ENCODE measurements around the gene S1PR5. TPM values are rescaled to one million over a fixed set of nuclear protein-coding genes. Genes with fewer than 3 reads are reported as not detected.

Gene S1PR5
- polyA plus RNA-seq, 3 donors = 0.18 to 0.46 TPM; not detected in 1

DNA sequence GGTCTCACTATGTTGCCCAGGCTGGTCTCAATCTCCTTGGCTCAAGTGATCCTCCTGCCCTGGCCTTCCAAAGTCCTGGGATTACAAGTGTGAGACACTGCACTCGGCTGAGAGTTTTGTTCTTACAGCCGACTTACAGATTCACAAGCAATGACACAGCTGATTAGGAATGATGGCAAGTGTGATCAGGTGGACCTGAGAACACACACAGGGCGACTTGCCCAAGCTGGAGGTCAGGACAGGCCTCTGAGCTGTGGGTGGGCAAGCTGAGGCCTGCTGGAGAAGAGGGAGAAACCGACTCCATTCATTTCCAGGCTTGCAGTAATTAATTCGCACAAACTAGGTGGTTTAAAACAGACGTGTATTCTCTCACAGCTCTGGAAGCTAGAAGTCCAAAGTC lies 18.4 kb upstream of the S1PR5 start:
- Histone ChIP-seq H3K36me3 (replicated peaks in 1 of 2; ENCODE audit: control insufficient read depth in 1 of 2, insufficient read depth in 2 of 2, low read length in 2 of 2) (no peaks in the 10 kb centered on the region), H3K9me3 (replicated peaks in 1 of 2; ENCODE audit: control insufficient read depth in 1 of 2, insufficient read depth in 1 of 2, low read length in 2 of 2) (peaks cover 0 to 5% of the 10 kb centered on the region in 2 donors), H3K79me2 (ENCODE audit: insufficient read depth, low read length) (no peaks in the 10 kb centered on the region), H2AFZ (ENCODE audit: insufficient read depth, low read depth, low read length, poor library complexity, severe bottlenecking) (no peak overlapping the region), H3K4me2 (replicated peaks; ENCODE audit: extremely low read depth, low read length, poor library complexity, severe bottlenecking) (no peak overlapping the region), H3K27ac (ENCODE audit: low read depth in 1 of 2, low read length in 2 of 2) (no peak overlapping the region), H3K9ac (ENCODE audit: insufficient read depth, low read length, poor library complexity, severe bottlenecking) (no peak overlapping the region), H3K4me3 (replicated peaks in 1 of 3; ENCODE audit: low read depth in 2 of 3, low read length in 3 of 3) (no peak overlapping the region), H3K4me1 (ENCODE audit: control insufficient read depth in 1 of 2, insufficient read depth in 2 of 2, low read length in 2 of 2) (peaks cover 12 to 20% of the 10 kb centered on the region in 2 donors), H3K27me3 (ENCODE audit: control insufficient read depth in 2 of 2, insufficient read depth in 2 of 2, low read length in 2 of 2) (peaks cover 0 to 5% of the 10 kb centered on the region in 2 donors), H4K20me1 (ENCODE audit: insufficient read depth, low read length) (no peaks in the 10 kb centered on the region)
- TF ChIP-seq, protein P1, sequence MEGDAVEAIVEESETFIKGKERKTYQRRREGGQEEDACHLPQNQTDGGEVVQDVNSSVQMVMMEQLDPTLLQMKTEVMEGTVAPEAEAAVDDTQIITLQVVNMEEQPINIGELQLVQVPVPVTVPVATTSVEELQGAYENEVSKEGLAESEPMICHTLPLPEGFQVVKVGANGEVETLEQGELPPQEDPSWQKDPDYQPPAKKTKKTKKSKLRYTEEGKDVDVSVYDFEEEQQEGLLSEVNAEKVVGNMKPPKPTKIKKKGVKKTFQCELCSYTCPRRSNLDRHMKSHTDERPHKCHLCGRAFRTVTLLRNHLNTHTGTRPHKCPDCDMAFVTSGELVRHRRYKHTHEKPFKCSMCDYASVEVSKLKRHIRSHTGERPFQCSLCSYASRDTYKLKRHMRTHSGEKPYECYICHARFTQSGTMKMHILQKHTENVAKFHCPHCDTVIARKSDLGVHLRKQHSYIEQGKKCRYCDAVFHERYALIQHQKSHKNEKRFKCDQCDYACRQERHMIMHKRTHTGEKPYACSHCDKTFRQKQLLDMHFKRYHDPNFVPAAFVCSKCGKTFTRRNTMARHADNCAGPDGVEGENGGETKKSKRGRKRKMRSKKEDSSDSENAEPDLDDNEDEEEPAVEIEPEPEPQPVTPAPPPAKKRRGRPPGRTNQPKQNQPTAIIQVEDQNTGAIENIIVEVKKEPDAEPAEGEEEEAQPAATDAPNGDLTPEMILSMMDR (IDR thresholded peaks at IDR 0.05) = no peak
- Mint-ChIP-seq H3K9me3 (peaks cover 0 to 8% (median 5%) of the 10 kb centered on the region in 7 donors), H3K36me3 (no peaks in the 10 kb centered on the region), H3K4me3 (no peak overlapping the region), H3K4me1 (peaks cover 16% of the 10 kb centered on the region), H3K27ac (no peak overlapping the region), H3K27me3 (ENCODE audit: low read depth in 3 of 3) (peaks cover 6 to 24% (median 16%) of the 10 kb centered on the region in 3 donors)
- intact Hi-C loops (cut with micrococcal nuclease) = no loop called here
- 92% methylated on average over 3 of the region's 6 CpGs for WGBS (ENCODE audit: insufficient coverage)
- DNase-seq = no peak

DNA sequence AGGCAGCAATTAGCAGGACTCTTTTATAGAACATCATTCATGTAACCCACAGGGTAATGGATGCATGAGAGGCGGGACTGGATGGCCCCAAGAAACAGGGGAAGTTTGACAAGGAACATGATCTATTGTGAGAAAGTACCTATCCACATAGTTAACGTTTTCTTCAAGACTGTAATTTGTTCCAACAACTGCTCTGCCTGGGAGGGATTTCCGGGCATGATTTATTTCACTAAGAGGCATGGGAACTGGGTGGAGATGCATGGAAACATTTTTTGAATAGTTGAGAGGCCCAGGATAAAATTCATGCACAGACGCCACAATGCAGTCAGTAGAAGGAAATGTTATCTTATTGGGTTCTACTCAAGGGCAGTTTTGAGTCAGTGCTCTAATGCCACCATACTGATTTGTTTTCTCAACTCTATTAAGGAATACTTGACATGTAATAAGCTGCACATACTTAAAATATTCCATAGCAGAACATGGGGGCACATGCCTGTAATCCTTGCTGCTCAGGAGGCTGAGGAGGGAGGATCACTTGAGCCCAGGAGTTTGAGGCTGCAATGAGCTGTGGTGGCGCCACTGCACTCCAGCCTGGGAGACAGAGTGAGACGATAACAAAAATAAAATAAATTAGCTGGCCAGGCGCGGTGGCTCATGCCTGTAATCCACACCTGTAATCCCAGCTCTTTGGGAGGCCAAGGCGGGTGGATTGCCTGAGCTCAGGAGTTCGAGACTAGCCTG lies 16.6 kb upstream of the S1PR5 start:
- peak overlapping the region in 1 of 7 donors; percentile 53 for H3K27ac Mint-ChIP-seq
- Histone ChIP-seq H3K9me3 (replicated peaks in 1 of 2; ENCODE audit: control insufficient read depth in 1 of 2, insufficient read depth in 1 of 2, low read length in 2 of 2) (peaks cover 0 to 5% of the 10 kb centered on the region in 2 donors), H4K20me1 (ENCODE audit: insufficient read depth, low read length) (no peaks in the 10 kb centered on the region), H3K4me1 (ENCODE audit: control insufficient read depth in 1 of 2, insufficient read depth in 2 of 2, low read length in 2 of 2) (peaks cover 6 to 10% of the 10 kb centered on the region in 2 donors), H3K4me3 (replicated peaks in 1 of 3; ENCODE audit: low read depth in 2 of 3, low read length in 3 of 3) (no peak overlapping the region), H2AFZ (ENCODE audit: insufficient read depth, low read depth, low read length, poor library complexity, severe bottlenecking) (no peak overlapping the region), H3K27me3 (ENCODE audit: control insufficient read depth in 2 of 2, insufficient read depth in 2 of 2, low read length in 2 of 2) (peaks cover 0 to 5% of the 10 kb centered on the region in 2 donors), H3K27ac (ENCODE audit: low read depth in 1 of 2, low read length in 2 of 2) (no peak overlapping the region), H3K9ac (ENCODE audit: insufficient read depth, low read length, poor library complexity, severe bottlenecking) (no peak overlapping the region), H3K4me2 (replicated peaks; ENCODE audit: extremely low read depth, low read length, poor library complexity, severe bottlenecking) (no peak overlapping the region), H3K79me2 (ENCODE audit: insufficient read depth, low read length) (no peaks in the 10 kb centered on the region), H3K36me3 (replicated peaks in 1 of 2; ENCODE audit: control insufficient read depth in 1 of 2, insufficient read depth in 2 of 2, low read length in 2 of 2) (no peaks in the 10 kb centered on the region)
- WGBS (ENCODE audit: insufficient coverage) = 83% methylated on average over 7 of the region's 10 CpGs
- peaks cover 8% of the 10 kb centered on the region for H3K4me1 Mint-ChIP-seq
- peaks cover 0 to 8% (median 5%) of the 10 kb centered on the region in 7 donors for H3K9me3 Mint-ChIP-seq
- no peak for DNase-seq
- intact Hi-C loops (cut with micrococcal nuclease) = no loop called here
- H3K4me3 Mint-ChIP-seq = no peak overlapping the region
- TF ChIP-seq, protein P1 (IDR thresholded peaks at IDR 0.05) = no peak
- peaks cover 4 to 20% (median 19%) of the 10 kb centered on the region in 3 donors for H3K27me3 Mint-ChIP-seq (ENCODE audit: low read depth in 3 of 3)
- H3K36me3 Mint-ChIP-seq = no peaks in the 10 kb centered on the region

Measured in CD14-positive monocyte (primary cell).